ENCODE data around the gene EIF5A. TPM values are rescaled to one million over a fixed set of nuclear protein-coding genes. Genes with fewer than 3 reads are reported as not detected.

Gene EIF5A
- total and polyA plus RNA-seq, 2 donors (not counting 3 experiments of a cell fraction or from before 2014, with no cell fraction given): 650 to 859 TPM

GRCh38 chr17:7266784-7267183 lies 40.6 kb upstream of the EIF5A start:
- Histone ChIP-seq H3K27me3 (ENCODE audit: control insufficient read depth in 2 of 2, insufficient read depth in 2 of 2, low read length in 2 of 2) (peaks cover 0 to 3% of the 10 kb centered on the region in 2 experiments), H3K4me3 (replicated peaks in 1 of 3; ENCODE audit: insufficient read depth in 1 of 3, low read depth in 1 of 3, low read length in 3 of 3) (no peak overlapping the region), H3K9ac (replicated peaks; ENCODE audit: extremely low read depth, insufficient read depth, low read length) (no peak overlapping the region), H3K36me3 (ENCODE audit: control insufficient read depth in 2 of 2, extremely low read depth in 1 of 2, insufficient read depth in 2 of 2, low read length in 2 of 2) (no peaks in the 10 kb centered on the region), H3K27ac (ENCODE audit: insufficient read depth, low read depth, low read length) (no peak overlapping the region), H3K9me3 (replicated peaks; ENCODE audit: control insufficient read depth, insufficient read depth, low read length) (no peaks in the 10 kb centered on the region), H2AFZ (ENCODE audit: low read depth, low read length) (no peak overlapping the region), H4K20me1 (replicated peaks; ENCODE audit: control insufficient read depth, extremely low read depth, insufficient read depth, low read length) (no peaks in the 10 kb centered on the region), H3K4me2 (ENCODE audit: insufficient read depth, low read length) (no peak overlapping the region), H3K9me1 (replicated peaks; ENCODE audit: control insufficient read depth, extremely low read depth, insufficient read depth, low read length) (no peaks in the 10 kb centered on the region), H3K4me1 (ENCODE audit: control insufficient read depth, extremely low read depth, insufficient read depth, low read length) (peaks cover 25% of the 10 kb centered on the region), H3K79me2 (ENCODE audit: control insufficient read depth, insufficient read depth, low read length) (no peaks in the 10 kb centered on the region)
- no TSS peak for BruUV-seq (replicated peaks)
- no peak for FAIRE-seq
- dilution Hi-C loops (cut with MboI; ENCODE audit: extremely low pct_ligation_motif_present, low sequenced_read_pairs): no loop called here
- TF ChIP-seq JUN (IDR thresholded peaks at IDR 0.05; ENCODE audit: borderline replicate concordance, insufficient read depth, insufficient read length, low read depth): no peak
- ChIA-PET POLR2A (no interaction called here), CTCF (interaction anchor here (0.9 to 2.9 kb wide), 4 partner anchors 15 to 46 kb away, joined by 3 to 14 read pairs (median 3); partner anchors contain the start of gene SLC2A4)
- intact Hi-C loops (cut with micrococcal nuclease): no loop called here
- no peak for DNase-seq (ENCODE audit: low read depth, low spot score)

- CTCF ChIA-PET: interaction anchor here (2.7 kb wide), 1 partner anchor 17 kb away, joined by 15 read pairs; no protein-coding TSS in a partner anchor
- H3K27ac ChIP-seq (ENCODE audit: insufficient read depth, low read depth, low read length): no peak overlapping the region
- H3K4me2 ChIP-seq (ENCODE audit: insufficient read depth, low read length): no peak overlapping the region
- peaks cover 4 to 5% of the 10 kb centered on the region in 2 experiments for H3K27me3 ChIP-seq (ENCODE audit: control insufficient read depth in 2 of 2, insufficient read depth in 2 of 2, low read length in 2 of 2)
- TF ChIP-seq MYC (IDR thresholded peaks at IDR 0.05; ENCODE audit: low read depth, low read length) (no peak), POLR2AphosphoS5 (IDR thresholded peaks at IDR 0.05; ENCODE audit: insufficient read depth, low read depth, low read length) (no peak), GATA2 (IDR thresholded peaks at IDR 0.05; ENCODE audit: insufficient read depth, insufficient read length, low read depth, low read length) (no peak), CTCF (IDR thresholded peaks at IDR 0.05; ENCODE audit: extremely low read depth in 1 of 2, insufficient read depth in 1 of 2, low read depth in 1 of 2, low read length in 2 of 2) (no peak), FOS (IDR thresholded peaks at IDR 0.05; ENCODE audit: borderline replicate concordance, insufficient read depth, low read length) (no peak), JUN (IDR thresholded peaks at IDR 0.05; ENCODE audit: borderline replicate concordance, insufficient read depth, insufficient read length, low read depth) (no peak), POLR2A (IDR thresholded peaks at IDR 0.05; ENCODE audit: low read depth, low read length) (no peak), EZH2 (IDR thresholded peaks at IDR 0.05; ENCODE audit: borderline replicate concordance, low read depth, low read length, severe bottlenecking) (no peak), MAX (IDR thresholded peaks at IDR 0.05; ENCODE audit: insufficient read depth, insufficient read length) (no peak)
- POLR2A ChIA-PET: no interaction called here
- FAIRE-seq: no peak
- H3K9me3 ChIP-seq (replicated peaks; ENCODE audit: control insufficient read depth, insufficient read depth, low read length): no peaks in the 10 kb centered on the region
- no peaks in the 10 kb centered on the region for H3K36me3 ChIP-seq (ENCODE audit: control insufficient read depth in 2 of 2, extremely low read depth in 1 of 2, insufficient read depth in 2 of 2, low read length in 2 of 2)
- intact Hi-C loops (cut with micrococcal nuclease): no loop called here
- BruUV-seq (replicated peaks): no TSS peak
- no peaks in the 10 kb centered on the region for H3K79me2 ChIP-seq (ENCODE audit: control insufficient read depth, insufficient read depth, low read length)
- dilution Hi-C loops (cut with MboI; ENCODE audit: extremely low pct_ligation_motif_present, low sequenced_read_pairs): no loop called here
- no peak overlapping the region for H3K4me3 ChIP-seq (replicated peaks in 1 of 3; ENCODE audit: insufficient read depth in 1 of 3, low read depth in 1 of 3, low read length in 3 of 3)
- H4K20me1 ChIP-seq (replicated peaks; ENCODE audit: control insufficient read depth, extremely low read depth, insufficient read depth, low read length): no peaks in the 10 kb centered on the region
- H3K4me1 ChIP-seq (ENCODE audit: control insufficient read depth, extremely low read depth, insufficient read depth, low read length): peaks cover 9% of the 10 kb centered on the region
- DNase-seq (ENCODE audit: low read depth, low spot score): no peak
- no peak overlapping the region for H3K9ac ChIP-seq (replicated peaks; ENCODE audit: extremely low read depth, insufficient read depth, low read length)
- H3K9me1 ChIP-seq (replicated peaks; ENCODE audit: control insufficient read depth, extremely low read depth, insufficient read depth, low read length): no peaks in the 10 kb centered on the region
- no peak overlapping the region for H2AFZ ChIP-seq (ENCODE audit: low read depth, low read length)
Observed at GRCh38 chr17:7279448-7279847, 28.0 kb upstream of the EIF5A start.

Measured in endothelial cell of umbilical vein (primary cell).